EH (cell line): Measurements from ENCODE around the gene ZIC4.
A peak's percentile ranks its signal among the peaks of the same experiment; 100 is the strongest.

Experiments used
- DNase-seq: peaks from one replicate; pipeline ENCODE4 v3.0.0-alpha.2; 2015; ENCODE audit warnings: low read depth

Gene ZIC4

DNA sequence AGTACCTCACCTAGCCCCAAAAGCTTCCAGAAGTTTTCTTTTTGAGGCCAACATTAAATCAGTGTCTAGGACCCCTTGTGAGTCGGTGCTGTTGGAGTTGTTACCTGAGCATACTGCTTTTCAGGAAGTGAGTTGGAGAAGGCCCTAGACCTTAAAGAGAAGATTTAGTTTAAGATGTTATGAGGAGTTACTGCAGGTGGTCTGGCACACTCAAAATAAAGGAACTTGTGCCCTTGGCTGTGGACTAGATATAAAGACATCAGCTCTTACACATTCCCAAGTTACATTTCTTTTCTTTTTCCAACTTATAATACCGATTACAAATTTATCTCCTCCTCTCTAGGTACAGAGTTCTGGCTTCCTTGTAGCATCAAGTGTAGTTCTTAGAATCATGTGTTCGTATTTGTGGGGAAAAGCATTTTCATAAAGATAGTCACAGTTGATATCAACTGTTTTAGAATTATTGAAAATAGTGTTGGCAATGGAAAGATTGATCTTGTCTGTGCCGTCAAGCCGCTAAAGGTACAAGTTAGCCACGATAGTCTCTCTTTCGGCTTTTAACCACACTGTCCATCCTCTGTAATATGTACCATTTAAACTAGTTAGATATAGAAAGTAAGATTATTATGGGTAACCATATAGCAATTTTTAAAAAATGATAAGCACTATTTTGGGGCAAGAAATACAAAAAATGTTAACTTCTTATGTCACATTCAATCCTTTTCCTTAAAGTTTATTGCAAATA, 11.4 kb upstream of the ZIC4 start:
- DNase-seq, result no peak

DNA sequence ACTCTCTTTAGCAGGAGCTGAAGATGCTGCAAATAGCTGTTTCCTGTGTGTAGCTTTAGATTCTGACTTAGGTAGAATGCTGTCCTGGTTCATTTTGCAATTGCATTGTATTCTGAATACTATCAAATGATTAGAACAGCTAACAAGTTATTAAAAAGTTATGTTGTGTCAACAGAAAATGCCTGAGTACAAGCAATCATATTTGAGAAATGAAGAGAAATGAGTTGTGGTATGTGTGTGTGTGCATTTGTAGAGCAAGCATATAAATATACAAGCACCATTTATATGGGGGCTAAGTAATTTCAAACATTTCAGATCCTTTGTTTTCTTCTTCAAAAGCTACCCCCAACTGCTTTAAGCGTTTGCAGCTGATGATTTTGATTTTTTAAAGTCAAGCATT, 10.6 kb upstream of the ZIC4 start:
- DNase-seq, result no peak

DNA sequence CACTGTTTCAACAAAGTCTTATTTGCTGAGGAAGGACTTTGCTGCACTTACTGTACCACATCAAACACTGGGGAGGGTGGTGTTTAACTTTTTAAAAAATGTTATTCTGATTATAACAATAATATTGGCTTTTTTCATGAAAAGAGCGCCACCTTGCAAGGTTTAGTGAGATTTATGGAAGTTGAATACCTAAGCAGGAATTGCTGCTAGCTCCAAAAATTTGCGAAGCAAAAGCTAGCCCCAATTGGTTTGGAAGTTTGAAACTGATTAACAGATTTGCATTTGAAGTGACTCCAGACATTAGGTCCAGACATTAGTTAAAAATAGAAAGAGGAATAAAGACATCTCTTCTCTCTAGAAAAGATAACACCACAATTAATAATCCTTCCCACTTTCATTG, 9.5 kb upstream of the ZIC4 start:
- no peak for DNase-seq

DNA sequence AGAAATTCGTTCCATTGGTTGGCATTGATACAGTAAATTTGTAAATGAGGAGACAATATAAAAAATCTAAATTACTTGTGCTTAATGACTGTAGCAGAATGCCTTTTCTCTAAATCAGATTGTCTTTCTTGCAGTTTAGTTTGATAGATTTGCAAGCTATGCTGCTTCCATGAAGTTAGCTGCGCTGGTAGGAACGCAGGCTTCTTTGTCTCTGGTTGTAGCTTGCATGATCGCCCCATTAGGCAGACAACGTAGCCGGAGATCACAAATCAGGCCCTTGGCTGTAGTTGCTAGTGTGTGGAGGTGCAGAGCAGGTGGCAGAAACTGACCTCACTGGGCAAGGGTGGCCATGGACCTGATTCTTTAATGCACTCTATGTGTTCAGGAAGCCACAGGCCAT, 8.9 kb upstream of the ZIC4 start:
- no peak for DNase-seq

DNA sequence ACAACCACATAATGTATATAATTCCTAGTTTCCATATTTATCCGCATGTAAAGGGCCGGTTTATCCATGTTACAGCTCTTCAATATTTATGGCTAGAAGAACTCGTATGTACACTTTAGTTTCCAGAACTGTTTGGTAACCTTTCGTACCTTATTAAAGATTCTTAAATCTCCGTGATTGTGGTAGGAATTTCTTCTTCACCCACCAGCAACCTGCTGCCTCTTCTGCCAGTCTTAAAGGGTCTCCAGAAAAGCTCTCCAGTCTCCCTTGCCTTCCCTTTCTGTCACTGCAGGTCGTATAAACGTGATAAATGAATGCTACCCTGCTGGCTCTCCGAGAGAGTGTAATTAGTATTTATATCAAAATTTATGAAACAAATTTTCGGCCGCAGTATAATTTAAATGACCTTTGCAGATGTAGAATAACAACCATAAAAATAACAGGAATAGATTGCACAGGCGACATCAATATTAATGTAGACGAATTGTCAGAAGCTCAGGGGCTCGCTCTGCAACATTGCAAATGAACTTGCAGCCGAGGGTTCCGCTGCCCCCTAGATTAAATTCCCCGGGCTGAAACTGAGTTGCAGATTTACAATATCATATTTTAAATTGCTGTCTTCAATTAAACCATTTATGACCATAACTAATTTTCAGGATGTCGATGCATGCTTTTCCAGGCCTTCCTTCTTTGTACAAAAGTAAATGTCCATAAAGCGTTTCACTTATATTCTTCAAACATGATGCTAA, 8.2 kb upstream of the ZIC4 start:
- DNase-seq, result no peak

DNA sequence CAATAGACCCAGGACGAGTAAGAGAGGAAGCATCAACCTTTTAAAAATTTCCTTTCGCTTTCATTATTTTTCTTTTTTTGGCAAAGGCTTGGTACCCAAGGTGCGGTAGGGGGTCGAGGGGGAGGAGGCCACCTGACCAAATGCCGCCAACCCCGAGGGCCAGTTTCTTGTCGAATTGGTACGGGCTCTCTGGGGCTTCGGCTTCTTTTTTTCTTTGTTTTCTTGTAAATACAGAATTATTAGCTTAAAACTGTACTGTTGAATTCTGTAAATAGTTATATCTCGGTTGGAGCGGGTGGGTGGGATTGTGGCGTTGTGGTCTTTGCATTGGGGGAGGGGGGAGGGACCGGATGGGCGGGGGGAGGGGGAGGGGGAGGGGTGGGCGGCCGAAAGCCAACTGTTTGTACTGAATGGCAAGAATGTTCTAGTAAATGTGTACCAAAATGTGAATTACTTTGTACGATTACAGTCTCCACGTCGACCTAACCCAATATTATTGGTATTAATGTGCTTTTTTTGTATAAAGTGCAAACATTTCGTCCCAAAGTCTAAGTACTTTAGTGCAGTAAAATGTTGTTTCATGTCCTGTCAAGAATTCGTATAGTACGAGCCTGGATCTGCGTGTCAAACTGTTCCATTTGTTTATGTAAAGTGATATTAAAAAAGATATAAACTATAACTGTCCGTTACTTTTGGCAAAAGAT, 7.5 kb upstream of the ZIC4 start:
- DNase-seq, result no peak

DNA sequence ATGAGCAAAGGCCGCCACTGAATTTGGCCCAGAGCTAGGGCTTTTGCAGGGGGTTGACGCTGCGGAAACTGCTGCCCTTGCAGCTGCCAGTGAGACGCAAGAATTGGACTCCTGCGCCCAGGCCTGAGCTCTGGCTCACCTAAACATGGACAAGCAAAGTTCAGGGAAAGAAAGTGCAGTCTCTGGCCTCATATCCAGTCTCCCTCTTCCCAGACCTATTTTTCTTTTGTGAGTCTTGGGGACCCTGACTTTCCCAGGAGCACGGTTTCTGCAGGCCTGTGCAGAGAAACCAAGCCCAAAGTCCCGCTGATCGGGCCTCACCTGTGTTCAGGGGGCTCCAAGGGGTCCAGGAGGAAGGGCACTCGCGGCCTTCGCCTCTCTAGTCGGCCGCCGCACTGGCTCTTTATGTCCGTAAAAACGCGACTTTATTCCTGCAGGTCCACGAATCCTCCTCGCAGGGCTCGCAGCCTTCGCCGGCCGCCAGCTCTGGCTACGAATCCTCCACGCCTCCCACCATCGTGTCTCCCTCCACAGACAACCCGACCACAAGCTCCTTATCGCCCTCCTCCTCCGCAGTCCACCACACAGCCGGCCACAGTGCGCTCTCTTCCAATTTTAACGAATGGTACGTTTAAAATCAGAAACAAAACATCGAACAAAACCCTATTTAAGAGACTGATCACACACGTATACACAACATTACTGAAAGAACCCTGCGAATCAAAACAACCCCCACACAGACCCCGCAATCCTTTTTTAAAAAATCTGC, 6.8 kb upstream of the ZIC4 start:
- no peak for DNase-seq

DNA sequence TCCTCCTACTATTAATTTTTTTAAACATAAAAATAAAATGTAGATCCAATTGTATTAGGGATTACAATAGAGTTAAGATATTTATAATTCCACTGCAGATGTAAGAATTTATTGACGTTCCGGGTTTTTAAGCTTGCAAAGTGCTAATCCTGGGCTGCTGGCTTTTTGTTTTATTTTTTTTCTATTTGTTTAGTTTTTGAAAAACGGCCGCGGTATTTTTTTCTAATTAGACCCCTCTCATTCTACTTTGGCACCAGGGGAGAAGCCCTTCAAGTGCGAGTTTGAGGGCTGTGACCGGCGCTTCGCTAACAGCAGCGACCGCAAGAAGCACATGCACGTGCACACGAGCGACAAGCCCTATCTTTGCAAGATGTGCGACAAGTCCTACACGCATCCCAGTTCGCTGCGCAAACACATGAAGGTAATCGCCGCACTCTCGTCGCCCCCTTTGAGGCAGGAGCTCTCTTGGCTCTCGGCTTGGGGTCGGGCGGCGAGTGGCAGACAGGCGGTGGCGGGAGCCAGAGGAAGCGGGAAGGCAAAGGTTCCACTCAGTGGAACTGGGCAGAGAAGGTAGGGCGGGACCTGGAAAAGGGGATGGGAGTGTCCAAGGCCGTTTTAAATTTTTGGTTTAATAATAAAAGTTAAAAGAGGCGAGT, 6.0 kb upstream of the ZIC4 start:
- no peak for DNase-seq

DNA sequence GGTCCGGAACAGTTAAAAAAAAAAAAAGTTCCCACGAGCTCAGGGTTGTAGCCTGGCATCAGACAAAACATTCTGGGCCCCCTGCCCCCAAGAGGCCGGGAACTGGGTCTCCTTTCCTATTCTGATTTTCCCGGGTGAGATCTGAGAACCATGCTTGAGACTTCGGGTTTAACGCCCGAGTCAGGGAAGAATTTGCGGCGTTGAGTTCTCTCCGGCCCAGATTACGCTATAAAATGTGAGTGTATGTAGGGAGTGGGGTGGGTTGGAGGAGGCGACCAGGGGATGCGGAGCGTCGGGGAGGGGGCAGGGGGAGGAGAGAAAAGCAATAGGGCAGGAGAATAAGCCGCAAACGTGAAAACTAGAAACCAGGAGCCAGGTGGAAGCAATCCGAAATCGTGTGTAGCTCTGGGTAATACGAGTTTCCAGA, 5.5 kb upstream of the ZIC4 start:
- peak; percentile 27 for DNase-seq

DNA sequence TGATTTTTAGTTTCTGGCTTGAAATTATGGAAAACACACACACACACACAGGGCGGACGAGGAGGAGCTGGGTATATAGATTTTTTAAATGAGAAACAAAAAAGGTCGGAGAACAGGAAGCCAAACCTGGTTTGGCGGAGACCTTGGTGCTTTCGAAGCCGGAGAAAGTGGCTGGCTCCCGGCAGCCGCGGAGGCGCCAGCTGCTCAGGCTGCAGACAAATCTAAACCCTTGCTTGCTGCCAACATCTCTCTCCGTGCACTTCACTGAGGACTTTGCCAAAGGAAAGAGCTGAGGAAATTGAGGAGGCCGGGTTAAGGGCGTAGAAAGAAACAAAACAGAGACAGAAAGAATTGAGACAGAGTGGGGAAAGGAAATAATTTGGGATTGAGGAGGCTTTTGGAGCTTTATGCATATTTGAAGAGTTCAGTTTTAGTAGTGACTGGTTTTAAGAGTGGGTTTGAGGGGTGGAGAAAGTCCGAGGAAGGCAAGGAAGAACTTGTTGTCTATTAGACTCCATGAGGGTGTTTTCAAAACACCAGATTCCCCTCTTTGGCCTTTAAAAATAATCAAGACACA, 5.0 kb upstream of the ZIC4 start:
- DNase-seq, result peak; percentile 65

DNA sequence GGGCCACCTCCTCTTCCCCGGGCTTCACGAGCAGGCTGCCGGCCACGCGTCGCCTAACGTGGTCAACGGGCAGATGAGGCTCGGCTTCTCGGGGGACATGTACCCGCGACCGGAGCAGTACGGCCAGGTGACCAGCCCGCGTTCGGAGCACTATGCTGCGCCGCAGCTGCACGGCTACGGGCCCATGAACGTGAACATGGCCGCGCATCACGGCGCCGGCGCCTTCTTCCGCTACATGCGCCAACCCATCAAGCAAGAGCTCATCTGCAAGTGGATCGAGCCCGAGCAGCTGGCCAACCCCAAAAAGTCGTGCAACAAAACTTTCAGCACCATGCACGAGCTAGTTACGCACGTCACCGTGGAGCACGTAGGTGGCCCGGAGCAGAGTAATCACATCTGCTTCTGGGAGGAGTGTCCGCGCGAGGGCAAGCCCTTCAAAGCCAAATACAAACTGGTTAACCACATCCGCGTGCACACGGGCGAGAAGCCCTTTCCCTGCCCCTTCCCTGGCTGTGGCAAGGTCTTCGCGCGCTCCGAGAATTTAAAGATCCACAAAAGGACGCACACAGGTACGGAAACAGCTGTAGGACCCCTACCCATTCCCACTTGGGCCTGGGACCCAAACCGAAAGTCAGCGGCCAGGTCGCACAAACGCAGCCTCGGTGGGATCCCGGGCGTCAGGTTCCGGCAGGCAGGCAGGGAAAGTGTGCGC, 4.3 kb upstream of the ZIC4 start:
- peak; percentile 90 for DNase-seq

DNA sequence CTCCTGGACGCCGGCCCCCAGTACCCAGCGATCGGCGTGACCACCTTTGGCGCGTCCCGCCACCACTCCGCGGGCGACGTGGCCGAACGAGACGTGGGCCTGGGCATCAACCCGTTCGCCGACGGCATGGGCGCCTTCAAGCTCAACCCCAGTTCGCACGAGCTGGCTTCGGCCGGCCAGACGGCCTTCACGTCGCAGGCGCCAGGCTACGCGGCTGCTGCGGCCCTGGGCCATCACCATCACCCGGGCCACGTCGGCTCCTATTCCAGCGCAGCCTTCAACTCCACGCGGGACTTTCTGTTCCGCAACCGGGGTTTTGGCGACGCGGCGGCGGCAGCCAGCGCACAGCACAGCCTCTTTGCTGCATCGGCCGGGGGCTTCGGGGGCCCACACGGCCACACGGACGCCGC, 3.8 kb upstream of the ZIC4 start:
- DNase-seq, result peak; percentile 48

DNA sequence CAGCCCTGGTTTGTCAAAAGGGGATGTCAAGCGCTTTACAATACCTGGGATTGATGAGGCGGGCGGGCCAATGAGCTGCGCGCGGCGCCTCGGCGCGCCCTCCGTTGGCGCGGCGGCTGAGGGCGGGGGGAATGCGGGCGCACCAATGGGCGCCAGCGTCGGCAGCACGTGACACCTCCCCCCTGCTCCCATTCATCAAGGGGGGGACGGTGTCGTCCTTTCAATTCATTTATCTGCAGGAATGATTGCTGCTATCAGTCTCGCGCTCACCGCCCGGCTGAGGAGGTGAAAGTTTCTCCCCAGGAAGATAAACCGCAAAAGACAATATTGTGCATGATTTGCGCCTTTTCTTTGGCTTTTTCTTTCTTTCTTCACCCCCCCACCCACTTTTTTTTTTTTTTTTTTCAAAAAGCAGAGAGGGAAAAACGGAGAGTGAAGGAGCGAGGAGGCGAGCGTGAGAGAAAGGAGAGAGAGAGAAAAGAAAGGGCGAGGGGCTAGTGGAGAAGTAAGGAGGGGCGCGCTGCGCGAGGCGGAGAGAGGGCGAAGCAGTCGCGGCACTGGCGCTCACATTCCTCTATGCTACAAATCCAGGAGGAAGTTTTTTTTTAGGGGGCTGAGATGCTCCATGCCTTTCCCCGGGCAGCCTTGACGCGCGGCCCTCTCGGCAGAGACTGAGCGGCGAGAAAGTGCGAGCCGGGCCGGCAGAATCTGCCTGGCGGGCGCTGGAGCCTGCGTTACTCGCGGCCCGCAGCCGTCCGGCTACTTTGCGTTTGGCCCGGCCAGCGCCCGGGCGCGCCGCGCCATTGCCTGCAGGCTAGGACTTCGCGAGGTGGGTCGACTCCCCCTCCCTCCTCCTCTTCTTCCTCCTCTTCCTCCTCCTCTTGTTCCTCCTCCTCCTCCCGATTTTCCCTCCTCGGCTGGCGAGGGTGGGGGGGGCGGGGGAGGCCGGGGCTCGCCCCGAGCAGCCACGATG, 3.1 kb upstream of the ZIC4 start, which contains the start of gene ZIC1:
Gene ZIC1, plus strand, starts transcription at position 223 of the 973 bp plus-strand sequence. Its CDS starts 748 bp downstream, at position 971.
- DNase-seq, result peak; percentile 87

DNA sequence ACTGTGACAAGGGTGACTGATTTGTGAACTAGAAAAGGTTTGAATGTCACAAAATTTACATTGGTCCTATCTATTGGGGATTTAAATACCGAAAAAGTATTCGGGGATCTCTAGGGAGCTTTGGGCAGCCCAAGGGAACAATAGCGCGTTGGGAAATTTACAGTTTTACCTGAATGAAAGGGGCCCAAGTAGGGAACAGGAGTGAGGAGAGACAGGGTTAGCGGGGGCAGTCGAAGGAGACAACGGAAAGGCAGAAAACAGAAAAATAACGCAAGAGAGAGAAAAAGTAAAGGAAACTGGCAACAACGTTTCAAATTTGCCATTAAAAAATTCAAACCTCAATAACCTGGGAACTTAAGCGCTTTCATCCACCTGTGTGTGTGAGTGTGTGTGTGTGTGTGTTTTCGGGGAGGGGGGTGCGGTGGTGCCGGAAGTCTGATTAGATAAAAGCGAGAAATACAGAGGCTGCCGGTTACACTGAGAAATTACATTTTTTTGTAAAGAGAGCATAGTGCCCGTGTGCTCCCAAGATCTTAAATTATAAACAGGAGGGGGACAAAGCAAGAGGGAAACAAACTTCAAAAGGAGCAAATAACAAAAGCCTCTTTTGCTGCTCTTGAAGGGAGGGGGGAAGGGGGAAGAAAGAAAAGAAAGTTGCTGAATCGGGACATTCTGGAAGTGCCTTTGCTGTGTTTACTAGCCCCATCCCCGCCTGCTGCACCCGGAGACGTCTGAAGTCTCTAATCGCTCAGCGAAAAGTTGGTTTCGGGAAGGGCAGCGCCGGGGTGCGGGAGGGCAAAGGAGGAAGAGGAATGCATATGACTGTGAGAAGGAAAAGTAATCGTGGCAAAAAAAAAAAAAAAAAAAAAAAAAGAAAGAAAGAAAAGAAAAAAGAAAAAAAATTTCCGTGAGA, 2.1 kb upstream of the ZIC4 start:
- peak; percentile 62 for DNase-seq

DNA sequence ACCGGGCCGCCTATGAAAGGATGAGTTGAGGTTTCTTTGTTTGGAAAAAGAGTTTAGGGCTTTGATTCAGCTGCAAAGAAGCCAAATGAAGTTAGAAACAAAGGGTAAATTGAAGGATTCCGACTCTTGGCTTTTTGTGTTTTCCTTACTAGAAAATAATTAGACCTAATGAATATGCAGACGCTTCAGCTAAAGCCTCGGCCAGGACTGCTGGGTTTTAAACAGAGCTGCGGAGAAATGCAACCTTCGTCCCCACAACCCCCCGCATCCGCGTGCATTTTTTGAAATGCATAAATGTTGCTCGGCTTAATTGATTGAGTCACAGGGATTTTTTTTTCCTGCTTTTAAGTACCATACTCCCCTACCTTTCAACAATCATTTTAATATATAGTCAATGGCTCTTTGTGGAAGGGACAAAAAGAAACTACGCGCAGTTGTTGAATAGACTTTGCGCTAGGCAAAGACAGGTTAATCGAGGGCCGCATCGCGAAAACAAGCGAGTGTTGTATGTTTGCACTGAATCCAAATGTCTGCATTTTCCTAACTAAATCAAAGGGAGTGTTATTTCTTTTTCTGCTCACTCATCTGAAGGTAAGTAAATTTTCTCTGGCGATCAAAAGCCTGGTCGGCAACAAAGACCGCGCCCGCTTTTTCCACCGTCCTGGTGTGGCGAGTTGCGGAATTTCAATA, 1.3 kb upstream of the ZIC4 start:
- no peak for DNase-seq

DNA sequence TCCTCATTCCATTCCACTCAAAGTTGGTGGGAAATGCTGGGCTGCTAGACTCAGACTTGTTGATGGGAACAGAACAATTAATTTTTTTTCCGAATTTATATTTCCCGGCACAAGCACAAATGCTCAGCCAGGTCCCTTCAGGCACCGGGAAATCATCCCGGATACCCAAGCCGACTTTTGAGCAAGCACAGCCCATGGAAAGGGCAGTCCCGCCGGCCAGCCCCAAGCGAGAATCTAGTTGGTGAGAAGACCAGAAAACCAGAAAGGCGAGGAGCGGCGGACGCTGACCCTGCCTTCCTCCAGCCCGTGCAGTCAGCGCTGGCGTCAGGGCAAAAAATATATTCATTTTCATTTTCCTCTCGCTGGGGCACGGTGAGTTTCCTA, 763 bp upstream of the ZIC4 start:
- DNase-seq, result no peak

DNA sequence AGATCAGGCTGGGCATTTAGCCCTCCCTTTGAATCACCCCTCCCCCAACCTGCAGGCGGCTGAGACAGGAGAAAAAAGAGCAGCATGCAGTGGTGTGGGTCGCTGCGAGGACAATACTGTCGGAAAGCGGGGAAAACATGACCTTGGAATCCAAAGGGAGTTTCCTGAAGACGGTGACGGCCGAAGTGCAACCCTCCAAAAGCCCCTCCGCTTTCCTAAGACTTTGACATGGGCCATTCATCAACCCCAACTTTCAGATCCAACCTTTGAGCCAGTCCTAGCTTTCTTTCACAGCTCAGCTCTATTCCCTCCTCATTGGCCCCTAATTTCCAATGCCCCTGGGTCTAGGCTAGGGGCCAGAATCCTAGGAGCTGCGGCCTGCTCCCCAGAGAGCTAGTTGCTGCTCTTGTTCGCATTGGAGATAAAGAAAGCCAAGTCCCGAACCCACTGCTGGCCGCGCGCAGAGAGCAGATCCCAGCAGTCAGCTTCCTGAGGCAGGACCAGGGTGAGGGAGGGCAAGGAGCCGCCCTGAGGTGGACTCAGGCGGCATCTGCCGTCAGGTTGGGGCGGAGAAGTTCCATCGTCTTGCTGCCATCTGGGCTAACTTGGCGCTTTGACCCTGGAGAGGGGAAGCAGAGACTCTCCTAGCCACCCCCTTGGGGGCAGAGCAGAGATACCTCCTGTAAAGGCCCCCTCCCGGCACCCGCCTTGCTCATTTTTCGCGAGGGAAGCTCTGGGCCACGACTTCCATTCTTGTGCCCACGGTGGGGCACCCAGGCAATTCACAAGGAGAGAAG, 914 bp downstream of the ZIC4 start:
- no peak for DNase-seq
